DMS153 treated with DMSO at 0.1 percent for 48 hours (cell line): ENCODE measurements around the gene SHOC1.
"Not testable (repeated sequence)": the region's sequence is repeated elsewhere in the genome, so short reads cannot be mapped to it uniquely, and the experiment has no call there.

Experiments
- DNase-seq: peaks from one replicate; lab custom pipeline; 2025; ENCODE audit not compliant: unreplicated experiment; lab: John Stamatoyannopoulos, UW

The SHOC1 gene

GRCh38 chr9:111805830-111806241 lies 11.1 kb upstream of the SHOC1 start:
- no peak for DNase-seq

- DNase-seq = no peak
Measured at GRCh38 chr9:111805262-111805661, 10.5 kb upstream of the SHOC1 start.

GRCh38 chr9:111804636-111805035 lies 9.9 kb upstream of the SHOC1 start:
- DNase-seq = no peak

GRCh38 chr9:111803924-111804323 lies 9.2 kb upstream of the SHOC1 start:
- no peak for DNase-seq

- DNase-seq = no peak
Measured at GRCh38 chr9:111799915-111800526, 5.3 kb upstream of the SHOC1 start.

GRCh38 chr9:111799506-111799905 lies 4.8 kb upstream of the SHOC1 start:
- DNase-seq = no peak

- DNase-seq = no peak
Measured at GRCh38 chr9:111798786-111799185, 4.0 kb upstream of the SHOC1 start.

- DNase-seq = no peak
Measured at GRCh38 chr9:111795557-111795839, 761 bp upstream of the SHOC1 start.

GRCh38 chr9:111791821-111792220 lies 2.9 kb downstream of the SHOC1 start:
- not testable (repeated sequence) for DNase-seq

- no peak for DNase-seq
Measured at GRCh38 chr9:111789881-111790280, 4.9 kb downstream of the SHOC1 start.

- DNase-seq = no peak
Measured at GRCh38 chr9:111783857-111784256, 10.9 kb downstream of the SHOC1 start.

- DNase-seq = no peak
Measured at GRCh38 chr9:111783424-111783823, 11.3 kb downstream of the SHOC1 start.

- DNase-seq = no peak
Measured at GRCh38 chr9:111766066-111766465, 28.7 kb downstream of the SHOC1 start.

- DNase-seq = no peak
Measured at GRCh38 chr9:111762556-111762955, 32.2 kb downstream of the SHOC1 start.

GRCh38 chr9:111759762-111760639 lies 34.7 kb downstream of the SHOC1 start:
- peak; percentile 73 for DNase-seq

GRCh38 chr9:111754800-111755199 lies 39.9 kb downstream of the SHOC1 start:
- no peak for DNase-seq

GRCh38 chr9:111752455-111752854 lies 42.3 kb downstream of the SHOC1 start:
- no peak for DNase-seq
